ENCODE measurements around the gene CCDC6. TPM values are rescaled to one million over a fixed set of nuclear protein-coding genes. Genes with fewer than 3 reads are reported as not detected.

The CCDC6 gene
- total and polyA plus RNA-seq, 9 donors = 12.2 to 46.8 (median 34.1) TPM

DNA sequence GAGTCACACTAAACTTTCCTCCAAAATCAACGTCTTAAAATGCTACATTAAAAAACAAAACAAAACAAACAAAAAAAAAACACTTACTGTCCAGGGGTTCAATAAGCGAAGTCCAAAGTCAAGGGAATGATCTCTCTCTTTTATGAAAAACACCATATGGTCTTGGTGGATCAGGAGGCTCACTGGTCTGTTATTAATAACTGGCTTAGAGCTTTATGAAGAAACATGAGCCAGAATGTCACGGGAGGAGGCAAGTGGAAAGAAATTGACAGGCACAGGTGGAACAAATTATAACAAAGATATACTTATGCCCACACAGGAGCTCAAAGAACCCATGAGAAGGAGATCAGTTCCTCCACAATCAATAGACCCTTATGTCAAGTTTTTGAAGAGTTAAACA, 153.1 kb downstream of the CCDC6 start, which contains the start of gene MRLN:
Gene MRLN, minus strand, starts transcription at position 189 of the 400 bp plus-strand sequence.
- no peak for DNase-seq
- TF ChIP-seq EP300 (IDR thresholded peaks at IDR 0.05) (no peak), POLR2A (IDR thresholded peaks at IDR 0.05) (no peak)
- TF ChIP-seq, protein P1, sequence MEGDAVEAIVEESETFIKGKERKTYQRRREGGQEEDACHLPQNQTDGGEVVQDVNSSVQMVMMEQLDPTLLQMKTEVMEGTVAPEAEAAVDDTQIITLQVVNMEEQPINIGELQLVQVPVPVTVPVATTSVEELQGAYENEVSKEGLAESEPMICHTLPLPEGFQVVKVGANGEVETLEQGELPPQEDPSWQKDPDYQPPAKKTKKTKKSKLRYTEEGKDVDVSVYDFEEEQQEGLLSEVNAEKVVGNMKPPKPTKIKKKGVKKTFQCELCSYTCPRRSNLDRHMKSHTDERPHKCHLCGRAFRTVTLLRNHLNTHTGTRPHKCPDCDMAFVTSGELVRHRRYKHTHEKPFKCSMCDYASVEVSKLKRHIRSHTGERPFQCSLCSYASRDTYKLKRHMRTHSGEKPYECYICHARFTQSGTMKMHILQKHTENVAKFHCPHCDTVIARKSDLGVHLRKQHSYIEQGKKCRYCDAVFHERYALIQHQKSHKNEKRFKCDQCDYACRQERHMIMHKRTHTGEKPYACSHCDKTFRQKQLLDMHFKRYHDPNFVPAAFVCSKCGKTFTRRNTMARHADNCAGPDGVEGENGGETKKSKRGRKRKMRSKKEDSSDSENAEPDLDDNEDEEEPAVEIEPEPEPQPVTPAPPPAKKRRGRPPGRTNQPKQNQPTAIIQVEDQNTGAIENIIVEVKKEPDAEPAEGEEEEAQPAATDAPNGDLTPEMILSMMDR (IDR thresholded peaks at IDR 0.05) = no peak
- H3K36me3 ChIP-seq = no peaks in the 10 kb centered on the region

DNA sequence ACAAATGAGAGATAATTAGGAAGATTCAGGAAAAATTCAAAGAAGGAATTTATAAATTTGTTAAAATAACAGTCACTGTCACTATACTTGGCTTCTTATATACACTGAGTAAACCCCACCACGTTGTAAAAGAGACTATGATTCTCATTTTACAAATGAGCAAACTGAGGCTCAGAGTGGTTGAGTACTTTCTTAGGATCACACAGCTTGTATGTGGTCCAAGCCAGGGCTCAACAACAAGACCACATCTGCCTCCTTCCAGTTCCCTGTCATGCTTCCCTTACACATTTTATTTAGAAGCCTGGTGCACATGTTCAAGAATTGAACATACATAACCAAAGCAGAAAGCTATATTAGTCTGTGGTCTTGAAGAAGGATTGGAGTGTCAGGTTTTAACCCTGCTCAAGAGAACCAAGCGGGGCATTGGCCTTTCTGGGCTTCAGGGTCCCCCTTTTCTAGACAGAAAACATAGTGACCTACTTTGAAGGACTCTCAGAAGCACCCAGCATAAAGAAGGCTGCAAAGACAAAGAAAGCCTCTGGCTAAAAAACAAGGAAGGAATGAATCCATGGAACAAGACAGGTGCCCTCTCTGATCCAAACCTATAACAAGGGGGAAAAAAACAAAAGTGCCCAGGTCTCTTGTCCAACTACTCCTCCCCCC, 153.9 kb downstream of the CCDC6 start:
- no peak overlapping the region for H3K27ac ChIP-seq
- H3K36me3 ChIP-seq = no peaks in the 10 kb centered on the region
- TF ChIP-seq EP300 (IDR thresholded peaks at IDR 0.05) (no peak), POLR2A (IDR thresholded peaks at IDR 0.05) (no peak)
- TF ChIP-seq, protein P1 (IDR thresholded peaks at IDR 0.05) = no peak
- H3K4me3 ChIP-seq = no peak overlapping the region
- peaks cover 3% of the 10 kb centered on the region for H3K4me1 ChIP-seq (ENCODE audit: insufficient read depth)
- intact Hi-C loops (cut with DNase I) = no loop called here
- 73 to 77% (median 76%) methylated on average over 2 of the region's 2 CpGs for WGBS, 3 donors
- DNase-seq = no peak
- no peaks in the 10 kb centered on the region for H3K9me3 ChIP-seq
- no peaks in the 10 kb centered on the region for H3K27me3 ChIP-seq

More for the DNA sequence above, 153.1 kb downstream of the CCDC6 start, which contains the start of gene MRLN:
- H3K9me3 ChIP-seq = no peaks in the 10 kb centered on the region
- no peak within 1 kb of the TSS for H3K27ac ChIP-seq
- H3K27me3 ChIP-seq = no peaks in the 10 kb centered on the region
- intact Hi-C loops (cut with DNase I) = no loop called here
- no peak within 1 kb of the TSS for H3K4me3 ChIP-seq
- H3K4me1 ChIP-seq (ENCODE audit: insufficient read depth) = peaks cover 5% of the 10 kb centered on the region
- WGBS, 3 donors = 18 to 34% (median 31%) methylated on average over 3 of the region's 3 CpGs

DNA sequence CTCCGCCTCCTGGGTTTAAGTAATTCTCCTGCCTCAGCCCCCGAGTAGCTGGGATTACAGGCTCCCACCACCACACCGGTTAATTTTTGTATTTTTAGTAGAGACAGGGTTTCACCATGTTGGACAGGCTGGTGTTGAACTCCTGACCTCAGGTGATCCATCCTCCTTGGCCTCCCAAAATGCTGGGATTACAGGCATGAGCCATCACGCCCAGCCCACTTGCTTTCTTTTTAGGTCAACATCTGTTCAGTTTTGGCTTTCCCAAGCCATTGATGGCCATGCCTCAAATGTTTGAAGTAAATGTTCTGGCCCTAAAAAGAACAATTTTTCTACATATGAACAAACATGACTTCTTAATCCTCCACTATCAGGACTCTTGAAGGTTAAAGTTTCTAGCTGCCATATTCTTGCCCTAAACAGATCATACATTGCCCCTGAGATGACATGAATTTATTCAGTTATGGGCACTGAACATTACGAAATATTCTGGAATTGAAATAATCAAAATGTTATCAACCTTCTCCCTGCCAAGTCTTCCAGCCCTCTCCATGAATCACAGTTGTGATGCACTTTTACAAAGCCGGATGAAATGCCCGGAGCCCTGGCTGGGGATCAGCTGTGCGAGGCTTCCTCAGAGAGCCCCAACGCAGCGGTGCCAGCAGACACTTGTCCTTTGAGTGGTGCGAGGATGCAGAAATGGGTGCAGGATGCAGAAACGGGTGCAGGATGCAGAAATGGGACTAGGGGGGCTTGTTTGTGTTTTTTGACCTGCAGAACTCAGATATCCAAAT, 156.0 kb downstream of the CCDC6 start:
- Histone ChIP-seq H3K36me3 (no peaks in the 10 kb centered on the region), H3K27ac (no peak overlapping the region), H3K4me1 (ENCODE audit: insufficient read depth) (peaks cover 2% of the 10 kb centered on the region), H3K27me3 (no peaks in the 10 kb centered on the region), H3K9me3 (no peaks in the 10 kb centered on the region), H3K4me3 (no peak overlapping the region)
- intact Hi-C loops (cut with DNase I) = no loop called here
- DNase-seq = no peak
- TF ChIP-seq EP300 (IDR thresholded peaks at IDR 0.05) (no peak), POLR2A (IDR thresholded peaks at IDR 0.05) (no peak)
- TF ChIP-seq, protein P1 (IDR thresholded peaks at IDR 0.05) = no peak
- 78 to 85% (median 79%) methylated on average over 12 of the region's 12 CpGs for WGBS, 3 donors

DNA sequence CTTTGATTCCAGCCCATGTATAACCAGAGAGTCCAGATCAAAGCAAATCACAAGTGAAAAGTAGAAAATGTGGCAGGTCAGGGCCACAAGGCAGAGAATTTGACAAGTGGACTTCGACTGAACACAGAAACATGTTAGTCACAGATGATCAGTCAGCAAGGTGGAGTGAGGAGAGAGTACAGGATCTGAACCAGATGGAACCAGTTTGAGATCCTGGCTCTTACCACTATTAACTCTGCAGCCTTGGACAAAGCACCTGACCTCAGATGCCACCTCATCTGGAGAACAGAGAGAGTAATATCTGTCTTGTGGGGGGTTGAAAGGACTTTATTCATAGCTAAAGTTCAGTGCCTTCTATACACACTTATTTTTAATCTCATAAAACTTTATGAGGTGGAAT, 157.5 kb downstream of the CCDC6 start:
- no peak overlapping the region for H3K4me3 ChIP-seq
- 76 to 83% (median 79%) methylated on average over 1 of the region's 1 CpG for WGBS, 3 donors
- TF ChIP-seq POLR2A (IDR thresholded peaks at IDR 0.05) (no peak), EP300 (IDR thresholded peaks at IDR 0.05) (no peak)
- TF ChIP-seq, protein P1 (IDR thresholded peaks at IDR 0.05) = no peak
- no peaks in the 10 kb centered on the region for H3K9me3 ChIP-seq
- H3K27ac ChIP-seq = no peak overlapping the region
- no peak for DNase-seq
- H3K4me1 ChIP-seq (ENCODE audit: insufficient read depth) = peaks cover 2% of the 10 kb centered on the region
- intact Hi-C loops (cut with DNase I) = no loop called here
- no peaks in the 10 kb centered on the region for H3K36me3 ChIP-seq
- H3K27me3 ChIP-seq = no peaks in the 10 kb centered on the region

Data from ovary (tissue), 9 donors.